NCI-H2029 treated with DMSO at 0.1 percent for 48 hours (cell line): ENCODE measurements around the gene DPM3.
"Not testable (repeated sequence)": the region's sequence is repeated elsewhere in the genome, so short reads cannot be mapped to it uniquely, and the experiment has no call there.

ENCODE experiments used
- DNase-seq: peaks from one replicate; lab custom pipeline; 2025; lab: John Stamatoyannopoulos, UW

The DPM3 gene

DNA sequence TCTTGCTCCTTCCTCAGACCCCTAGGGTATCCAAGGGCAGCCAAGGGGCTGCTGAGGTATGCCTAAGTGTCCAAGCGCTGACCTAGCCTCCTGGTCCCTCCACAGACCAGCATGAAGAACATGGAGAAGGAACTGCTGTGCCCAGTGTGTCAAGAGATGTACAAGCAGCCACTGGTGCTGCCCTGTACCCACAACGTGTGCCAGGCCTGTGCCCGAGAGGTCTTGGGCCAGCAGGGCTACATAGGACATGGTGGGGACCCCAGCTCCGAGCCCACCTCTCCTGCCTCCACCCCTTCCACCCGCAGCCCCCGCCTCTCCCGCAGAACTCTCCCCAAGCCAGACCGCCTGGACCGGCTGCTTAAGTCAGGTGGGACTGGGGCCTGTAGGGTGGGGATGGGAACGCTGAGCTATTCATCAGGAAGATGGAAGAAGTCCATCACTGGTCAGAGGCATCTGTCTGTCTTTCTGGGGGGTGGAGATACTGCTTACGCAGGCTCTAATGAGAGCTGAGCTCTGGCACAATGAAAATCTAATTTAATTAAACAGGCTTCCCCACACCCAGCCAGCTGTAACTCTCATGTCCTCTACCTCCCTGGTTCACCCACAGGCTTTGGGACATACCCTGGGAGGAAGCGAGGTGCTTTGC, 35.1 kb upstream of the DPM3 start:
- no peak for DNase-seq

DNA sequence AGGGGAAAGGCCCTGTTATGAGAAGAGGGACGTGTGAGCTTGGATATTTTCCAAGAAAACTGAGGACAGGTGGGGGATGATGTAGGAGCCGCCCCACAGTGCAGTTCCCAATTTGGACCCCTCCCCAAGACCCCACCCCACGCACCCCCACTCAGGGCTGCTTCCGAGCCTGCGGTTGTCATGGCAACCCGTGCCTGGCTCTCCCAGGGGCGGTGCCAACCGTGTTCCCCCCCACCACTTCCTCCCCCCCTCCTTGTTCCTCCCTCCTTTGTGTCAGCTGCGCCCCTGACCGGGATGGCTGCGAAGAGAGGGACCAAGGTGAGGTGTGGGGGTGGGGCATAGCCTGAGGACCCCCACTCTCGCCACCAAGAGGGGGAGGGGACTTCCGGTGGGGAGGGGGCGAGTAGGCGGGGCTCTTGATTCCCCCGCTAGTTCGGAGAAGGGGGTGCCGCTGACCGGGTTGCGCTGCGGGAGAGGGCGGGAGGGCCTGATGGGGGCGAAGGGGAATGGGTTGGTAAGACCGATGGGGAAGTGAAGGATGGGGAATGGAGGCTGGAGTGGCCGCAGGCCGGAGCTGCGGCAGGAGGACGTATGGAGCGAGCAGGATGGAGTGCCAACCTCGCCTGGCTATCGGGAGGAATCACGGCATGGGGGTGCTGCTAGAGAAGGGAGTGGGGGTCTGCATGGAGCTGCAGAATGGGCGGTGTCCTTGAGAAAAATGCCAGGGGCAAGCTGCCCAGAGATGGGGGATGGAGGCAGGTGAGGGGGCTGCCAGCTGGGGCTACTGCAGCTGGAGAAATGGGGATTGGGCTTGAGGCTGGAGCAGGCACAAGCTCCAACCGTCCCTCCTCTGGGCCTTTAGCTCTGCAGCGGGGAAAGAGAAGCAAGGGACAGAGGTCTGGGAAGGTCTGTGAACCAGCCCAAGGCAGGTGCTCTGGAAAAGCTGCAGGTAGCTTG, 34.3 kb upstream of the DPM3 start:
- no peak for DNase-seq

DNA sequence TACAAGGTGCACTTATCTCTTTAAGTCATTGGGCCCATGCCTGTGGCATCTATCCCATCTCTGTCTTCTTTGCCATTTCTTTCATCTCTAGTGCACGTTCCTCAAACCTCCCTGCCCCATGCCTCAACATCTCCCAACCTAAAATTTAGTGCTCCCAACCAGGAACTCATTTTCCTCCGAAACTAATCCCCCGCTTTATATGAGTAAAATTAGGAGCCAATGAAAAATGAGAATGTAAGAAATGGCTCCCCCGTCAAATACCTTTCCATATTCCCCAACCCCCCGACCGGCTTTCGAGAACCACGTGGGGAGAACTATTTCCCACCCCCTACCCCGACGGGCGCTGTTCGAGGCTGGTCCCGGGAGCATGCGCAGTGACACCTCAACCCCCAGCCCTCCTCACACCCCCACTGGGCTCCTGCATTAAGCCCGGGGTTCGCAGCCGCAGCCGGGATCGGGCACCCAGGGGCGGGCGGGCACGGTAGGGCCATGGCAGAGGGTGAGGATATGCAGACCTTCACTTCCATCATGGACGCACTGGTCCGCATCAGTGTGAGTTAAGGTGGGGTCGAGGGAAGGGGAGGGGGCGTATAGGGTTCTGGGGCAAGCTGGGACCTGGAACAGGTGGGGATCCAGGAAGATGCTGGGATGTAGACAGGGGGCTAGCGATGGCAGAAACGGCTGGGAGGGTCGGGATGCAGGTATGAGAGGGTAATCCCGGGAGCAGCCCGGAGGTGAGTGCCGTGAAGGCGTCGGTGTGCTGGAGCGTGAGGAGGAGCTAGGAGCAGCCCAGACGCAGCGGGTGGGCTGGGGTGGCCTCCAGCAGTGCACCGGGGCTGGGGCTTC, 33.4 kb upstream of the DPM3 start, which contains the start of gene TRIM46:
Gene TRIM46 (plus strand): TSS at position 372 of the 846 bp plus-strand sequence. CDS start 118 bp downstream, at position 490.
- no peak for DNase-seq

DNA sequence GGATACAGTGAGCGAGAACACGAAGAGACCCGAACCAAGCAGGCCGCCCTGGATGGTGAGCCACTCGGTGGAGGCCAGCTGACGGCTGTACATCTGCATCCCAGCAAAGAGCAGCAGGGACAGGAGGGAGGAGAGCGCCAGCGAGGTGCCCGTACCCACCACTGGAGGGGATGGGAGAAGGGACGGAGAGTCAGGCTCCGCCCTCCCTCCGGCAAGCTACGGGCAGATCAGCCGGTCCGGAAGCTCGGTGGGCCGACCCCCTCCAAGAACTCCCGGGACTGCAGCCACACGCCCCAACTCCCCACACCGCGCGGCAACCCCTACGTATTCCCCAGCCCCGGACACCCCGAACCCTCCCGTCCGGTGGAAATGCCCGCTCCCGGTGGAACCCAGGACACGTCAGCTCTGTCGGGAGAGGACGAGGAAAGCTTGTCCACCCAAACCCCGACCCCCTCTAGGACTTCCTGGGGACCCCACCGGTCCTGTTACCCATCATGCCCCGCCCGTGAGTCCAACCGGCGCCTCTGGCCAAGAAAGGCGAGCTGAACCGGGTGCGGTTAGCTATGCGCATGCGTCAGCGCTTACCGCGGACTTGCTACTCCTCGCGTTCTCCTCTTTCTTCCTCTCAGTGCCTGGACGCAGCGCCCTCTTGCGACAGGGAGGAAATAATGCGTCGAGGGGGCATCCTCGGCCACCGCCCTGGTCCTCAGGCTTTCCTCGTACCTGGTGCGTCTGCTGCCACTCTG, 32.6 kb upstream of the DPM3 start, which contains the start of gene KRTCAP2:
Gene KRTCAP2 (minus strand): TSS at position 573 of the 746 bp plus-strand sequence. CDS start 80 bp downstream, at position 493.
- peak; percentile 88 for DNase-seq

DNA sequence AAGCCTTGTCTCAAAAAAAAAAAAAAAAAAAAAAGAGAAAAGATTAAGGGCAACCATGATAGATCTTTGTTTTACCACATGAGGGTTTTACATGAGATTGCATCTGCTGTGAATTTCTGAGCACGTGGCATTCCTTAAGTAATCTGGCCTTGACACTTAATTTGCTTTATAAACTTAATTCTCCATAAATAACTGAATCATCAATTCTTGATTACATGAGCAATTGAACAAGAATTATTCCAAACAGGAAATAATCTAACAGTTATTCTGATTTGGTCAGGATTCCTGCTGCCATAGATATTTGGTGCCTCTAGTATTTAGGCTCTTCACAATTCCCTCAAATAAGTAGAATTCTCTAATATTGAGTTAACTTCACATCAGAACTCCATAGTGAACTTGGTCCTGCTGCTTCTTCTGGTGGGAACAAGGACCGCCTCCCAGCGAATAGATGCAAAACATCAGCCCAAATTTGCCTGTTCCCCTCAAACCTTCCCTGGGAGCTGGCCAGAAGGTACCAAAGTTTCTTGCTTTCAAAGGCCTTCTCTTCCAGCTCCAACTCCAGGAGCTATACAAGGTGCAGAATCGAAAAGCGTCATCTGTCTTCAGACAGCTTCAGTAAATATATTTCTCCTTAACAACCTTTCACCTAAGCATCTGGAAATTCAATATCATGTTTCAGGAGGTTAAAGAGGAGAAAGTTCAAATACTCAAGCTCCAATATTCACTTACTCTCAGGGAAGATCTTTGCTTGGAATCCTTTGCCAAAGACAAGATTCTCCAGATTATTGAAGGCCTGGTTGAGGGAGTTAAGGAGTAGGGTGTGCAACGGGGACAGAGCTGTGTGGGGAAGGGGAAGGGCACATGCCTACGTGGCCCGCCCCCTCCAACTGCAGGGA, 31.8 kb upstream of the DPM3 start:
- no peak for DNase-seq

DNA sequence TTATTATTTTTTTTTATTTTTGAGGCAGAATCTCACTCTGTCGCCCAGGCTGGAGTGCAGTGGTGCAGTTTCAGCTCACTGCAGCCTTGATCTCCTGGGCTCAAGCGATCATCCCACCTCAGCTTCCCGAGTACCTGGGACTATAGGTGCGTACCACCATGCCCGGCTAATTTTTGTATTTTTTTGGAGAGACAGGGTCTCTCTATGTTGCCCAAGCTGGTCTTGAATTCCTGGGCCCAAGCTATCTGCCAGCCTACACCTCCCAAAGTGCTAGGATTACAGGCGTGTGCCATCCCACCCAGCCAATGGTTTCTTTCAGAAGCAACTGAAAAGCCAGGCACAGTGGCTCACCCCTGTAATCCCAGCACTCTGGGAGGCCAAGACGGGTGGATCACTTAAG, 30.5 kb upstream of the DPM3 start:
- DNase-seq, result no peak

DNA sequence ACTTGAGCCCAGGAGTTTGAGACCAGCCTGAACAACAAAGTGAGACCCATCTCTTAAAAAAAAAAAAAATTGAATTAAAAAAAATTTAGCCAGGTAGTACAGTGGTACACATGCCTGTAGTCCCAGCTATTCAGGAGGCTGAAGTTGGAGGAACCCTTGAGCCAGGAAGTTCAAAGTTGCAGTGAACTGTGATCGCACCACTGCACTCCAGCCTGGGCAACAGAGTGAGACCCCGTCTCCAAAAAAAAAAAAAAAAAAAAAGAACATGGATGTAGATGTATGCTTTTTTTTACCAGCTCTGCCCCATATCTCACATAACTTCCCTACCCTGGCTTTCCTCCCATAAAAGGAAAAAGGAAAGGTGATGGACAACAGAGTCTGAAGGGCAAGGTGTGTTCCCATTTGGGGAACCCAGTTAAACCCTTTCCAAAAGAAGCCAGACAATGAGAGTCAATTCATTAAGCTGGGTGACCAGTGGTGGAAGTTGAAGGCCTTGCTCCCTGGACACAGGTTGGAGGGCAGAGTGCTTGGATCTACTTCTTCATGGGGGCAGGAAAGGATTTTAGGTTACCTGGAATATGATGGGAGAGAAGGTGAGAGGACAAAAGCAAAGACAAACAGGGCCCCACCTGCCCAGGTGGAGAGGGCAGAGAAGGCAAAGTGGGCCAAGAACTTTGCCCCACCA, 29.9 kb upstream of the DPM3 start:
- DNase-seq, result no peak

DNA sequence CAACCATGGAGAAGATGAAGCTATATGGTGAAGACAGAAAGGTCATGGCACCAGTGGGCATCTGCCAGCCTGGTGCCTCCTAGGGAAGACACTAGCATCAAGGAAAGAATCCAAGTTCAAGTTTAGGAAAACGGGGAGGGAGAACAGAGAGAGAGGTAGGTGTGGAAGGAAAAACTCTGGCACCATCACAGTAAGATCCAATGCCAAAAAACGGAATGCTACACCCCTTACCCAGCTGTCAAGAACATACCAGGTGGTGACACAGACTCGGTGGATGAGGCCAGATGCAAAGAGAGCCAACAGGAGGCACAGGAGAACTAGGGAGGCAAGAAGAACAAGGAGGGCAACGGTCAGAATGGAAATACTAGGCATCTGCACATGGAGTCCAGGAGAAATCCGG, 29.2 kb upstream of the DPM3 start:
- no peak for DNase-seq

DNA sequence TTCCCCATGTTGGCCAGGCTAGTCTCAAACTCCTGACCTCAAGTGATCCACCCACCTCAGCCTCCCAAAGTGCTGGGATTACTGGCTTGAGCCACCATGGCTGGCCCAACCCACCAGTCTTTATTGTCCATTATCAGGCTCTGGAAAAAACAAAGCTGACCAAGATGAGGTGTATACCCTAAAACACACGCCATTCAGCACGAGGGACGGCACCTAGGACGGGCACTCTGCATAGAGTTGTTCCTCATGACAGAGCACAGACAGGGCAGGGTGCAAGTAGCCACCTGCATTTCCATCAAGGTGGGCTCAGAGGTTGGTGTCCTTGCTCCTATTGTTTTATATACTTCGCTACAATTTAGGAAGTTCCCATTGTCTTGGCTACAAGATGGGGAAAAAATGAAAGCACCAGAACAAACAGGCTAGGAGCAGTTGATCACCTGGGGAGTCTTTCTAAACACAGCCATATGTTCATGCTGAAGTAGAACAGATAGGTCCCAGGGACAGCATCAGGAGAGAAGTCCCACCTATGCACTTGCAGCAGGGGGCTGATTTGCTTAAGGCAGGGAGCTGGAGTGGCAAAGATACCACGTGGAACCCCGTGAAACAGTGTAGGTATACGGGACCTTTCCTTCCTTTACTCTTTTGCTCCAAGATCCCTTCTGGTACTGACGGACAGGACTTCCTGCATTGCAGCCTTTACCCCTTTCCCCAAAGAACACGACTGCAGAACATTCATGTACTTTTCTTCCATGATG, 28.3 kb upstream of the DPM3 start:
- DNase-seq, result no peak

DNA sequence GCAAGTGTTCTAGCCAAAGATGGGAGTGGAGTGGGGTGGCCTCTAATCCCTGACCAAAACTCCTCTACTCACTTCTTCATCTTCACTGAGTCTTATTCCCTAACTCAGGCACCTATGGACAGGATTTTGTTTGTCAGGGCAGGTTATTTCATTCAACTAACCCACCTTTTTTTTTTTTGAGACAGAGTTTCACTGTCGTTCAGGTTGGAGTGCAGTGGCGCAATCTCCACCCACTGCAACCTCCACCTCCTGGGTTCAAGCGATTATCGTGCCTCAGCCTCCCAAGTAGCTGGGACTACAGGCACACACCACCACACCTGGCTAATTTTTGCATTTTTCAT, 27.7 kb upstream of the DPM3 start:
- not testable (repeated sequence) for DNase-seq

DNA sequence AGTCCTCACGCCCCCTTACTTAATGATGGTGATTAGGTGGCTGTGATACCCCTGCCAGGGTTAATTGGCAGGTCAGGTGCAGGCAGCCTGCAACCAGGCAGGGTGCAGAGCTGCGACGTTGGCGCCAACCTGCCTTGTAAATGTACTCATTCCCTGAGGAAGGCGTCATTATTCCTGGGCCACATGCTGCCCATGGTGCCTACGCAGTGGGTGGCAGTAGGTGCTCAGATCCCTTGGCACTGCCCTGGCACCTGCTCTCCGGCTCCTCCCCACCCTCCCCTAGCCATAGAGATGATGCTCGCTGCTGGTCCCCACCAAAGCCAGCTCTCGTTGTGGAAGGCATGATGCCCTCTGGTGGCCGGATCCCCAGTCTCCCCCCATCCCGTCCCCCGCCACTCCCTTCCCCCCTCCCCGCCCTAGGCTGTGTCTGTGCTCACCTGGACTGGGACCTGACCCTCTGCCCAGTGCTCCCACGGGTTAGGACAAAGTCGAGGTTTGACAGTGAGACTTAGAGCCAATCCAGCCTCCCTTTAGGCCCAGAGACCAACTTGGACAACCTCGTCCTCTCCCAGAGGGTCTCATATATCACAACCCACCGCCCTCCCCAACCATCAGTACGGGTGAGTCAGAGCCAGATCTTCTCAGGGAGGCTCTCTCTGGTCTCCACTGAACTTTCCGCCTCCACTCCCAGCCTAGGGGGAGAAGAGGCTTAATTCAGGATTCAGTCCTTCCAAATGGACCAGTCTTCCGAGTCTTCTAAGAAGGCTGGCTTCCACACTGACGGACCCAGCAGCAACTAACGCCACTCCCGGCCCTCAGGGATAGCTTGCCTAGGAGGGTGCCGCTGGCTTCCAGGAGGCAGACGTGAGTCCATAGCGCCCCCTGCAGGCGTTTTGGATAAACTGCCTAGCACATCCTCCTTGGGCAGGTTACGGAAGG, 27.1 kb upstream of the DPM3 start:
- peak; percentile 57 for DNase-seq

DNA sequence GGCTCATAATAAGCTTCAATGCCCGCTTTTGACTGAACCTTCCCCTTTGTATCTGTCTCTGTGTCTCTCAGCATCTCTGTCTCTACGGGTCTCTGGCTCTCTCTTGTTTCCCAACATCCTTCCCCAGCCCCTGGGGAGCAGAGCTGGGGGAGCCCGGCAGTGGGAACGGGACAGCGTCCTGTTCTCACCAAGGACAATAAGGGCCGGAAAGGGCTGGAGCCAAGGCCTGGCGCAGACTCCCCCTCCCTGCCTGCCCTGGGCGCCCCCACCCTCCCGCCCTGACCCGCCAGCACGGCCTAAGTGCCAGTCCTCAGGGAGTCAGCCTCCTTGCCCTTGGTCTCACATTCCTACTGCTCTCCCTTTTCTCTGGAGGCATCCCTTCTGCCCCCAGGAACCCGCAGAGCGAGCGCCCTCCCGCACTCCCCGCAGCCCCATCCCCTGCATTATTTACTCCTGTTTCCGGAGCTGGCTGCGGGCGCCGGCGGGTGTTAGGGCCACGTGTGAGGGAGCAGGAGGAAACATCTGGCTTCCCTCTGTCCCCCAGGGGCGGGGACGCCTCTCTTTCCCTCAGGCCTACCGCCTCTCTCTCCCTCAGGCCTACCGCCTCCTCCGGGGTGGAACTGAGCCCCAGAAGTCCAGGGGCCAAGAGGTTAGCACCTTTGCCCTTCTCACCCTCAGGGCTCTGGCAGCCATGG, 26.3 kb upstream of the DPM3 start:
- DNase-seq, result no peak

DNA sequence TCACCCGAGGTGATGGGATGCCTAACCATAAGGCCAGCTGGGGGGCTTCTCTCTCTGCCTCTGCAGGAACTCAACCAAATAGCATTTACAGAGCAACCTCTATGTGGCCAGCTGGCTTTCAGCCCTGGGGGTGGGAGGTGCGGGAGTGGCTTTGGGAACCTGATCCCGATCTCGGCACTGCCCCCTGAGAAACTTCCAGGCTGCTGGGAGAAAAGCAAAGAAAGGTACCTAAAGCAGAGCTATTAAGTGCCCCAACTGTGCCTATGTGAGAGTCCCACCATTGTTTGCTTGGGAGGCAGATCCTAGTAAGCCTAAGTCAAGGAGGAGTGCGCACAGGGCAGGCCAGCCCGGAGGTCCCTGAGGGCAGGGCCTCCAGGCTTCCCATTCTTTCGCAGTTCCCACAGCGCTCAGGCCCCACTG, 25.7 kb upstream of the DPM3 start:
- no peak for DNase-seq

DNA sequence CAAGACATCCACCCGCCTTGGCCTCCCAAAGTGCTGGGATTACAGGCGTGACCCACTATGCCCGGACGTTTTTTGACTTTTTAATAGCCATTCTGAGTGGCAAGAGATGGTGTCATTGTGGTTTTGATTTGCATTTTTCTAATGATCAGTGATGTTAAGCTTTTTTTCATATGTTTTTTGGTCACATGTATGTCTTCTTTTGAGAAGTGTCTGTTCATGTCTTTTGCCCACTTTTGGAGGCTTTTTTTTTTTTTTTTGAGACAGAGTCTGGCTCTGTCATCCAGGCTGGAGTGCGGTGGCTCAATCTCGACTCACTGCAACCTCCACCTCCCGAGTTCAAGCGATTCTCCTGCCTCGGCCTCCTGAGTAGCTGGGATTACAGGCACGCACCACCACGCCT, 24.3 kb upstream of the DPM3 start:
- not testable (repeated sequence) for DNase-seq

DNA sequence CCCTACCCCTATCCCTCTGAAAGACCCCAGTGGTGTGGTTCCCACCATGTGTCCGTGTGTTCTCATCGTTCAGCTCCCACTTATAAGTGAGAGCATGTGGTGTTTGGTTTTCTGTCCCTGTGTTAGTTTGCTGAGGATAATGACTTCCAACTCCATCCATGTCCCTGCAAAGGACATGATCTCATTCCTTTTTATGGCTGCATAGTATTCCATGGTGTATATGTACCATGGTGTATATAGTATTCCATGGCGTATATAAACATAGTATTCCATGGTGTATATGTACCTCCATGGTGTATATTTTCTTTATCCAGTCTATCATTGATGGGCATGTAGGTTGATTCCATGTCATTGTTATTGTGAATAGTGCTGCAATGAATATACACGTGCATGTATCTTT, 23.5 kb upstream of the DPM3 start:
- DNase-seq, result not testable (repeated sequence)

DNA sequence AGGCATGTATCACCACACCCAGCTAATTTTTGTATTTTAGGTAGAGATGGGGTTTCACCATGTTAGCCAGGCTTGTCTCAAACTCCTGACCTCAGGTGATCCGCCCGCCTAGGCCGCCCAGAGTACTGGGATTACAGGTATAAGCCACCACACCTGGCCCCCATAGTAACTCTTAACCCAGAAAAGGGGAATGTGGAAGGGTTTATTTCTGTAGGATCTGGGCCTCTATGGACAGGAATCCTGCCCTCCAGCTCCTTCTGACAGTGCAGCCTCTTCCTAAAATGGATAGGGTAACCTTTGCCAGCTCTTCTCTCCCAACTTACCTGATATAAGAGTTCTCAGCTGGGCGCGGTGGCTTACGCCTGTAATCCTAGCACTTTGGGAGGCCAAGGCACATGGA, 22.3 kb upstream of the DPM3 start:
- DNase-seq, result not testable (repeated sequence)

DNA sequence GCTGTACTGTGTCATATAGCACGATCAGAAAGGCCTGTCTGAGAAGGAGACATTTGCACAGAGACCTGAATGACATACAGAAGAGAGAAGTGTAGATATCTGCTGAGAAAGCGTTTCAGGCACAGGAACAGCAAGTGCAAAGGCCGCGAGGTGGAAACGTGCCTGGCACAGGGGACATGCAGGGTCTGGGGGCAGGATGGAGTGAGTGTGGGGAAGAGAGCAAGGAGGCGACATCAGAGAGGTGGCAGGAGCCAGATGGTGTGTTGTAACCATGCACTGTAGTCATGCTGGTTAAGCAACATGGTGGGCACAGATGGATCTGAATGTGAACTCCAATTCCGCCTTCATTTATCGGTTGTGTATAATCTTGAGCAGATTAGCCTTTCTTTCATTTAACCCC, 19.8 kb upstream of the DPM3 start:
- no peak for DNase-seq
